Measurements from ENCODE around the gene BHLHE40. TPM values are rescaled to one million over a fixed set of nuclear protein-coding genes. Genes with fewer than 3 reads are reported as not detected.

BHLHE40 gene
- total and polyA plus RNA-seq, 9 donors, result 13.2 to 38.2 (median 24.4) TPM

DNA sequence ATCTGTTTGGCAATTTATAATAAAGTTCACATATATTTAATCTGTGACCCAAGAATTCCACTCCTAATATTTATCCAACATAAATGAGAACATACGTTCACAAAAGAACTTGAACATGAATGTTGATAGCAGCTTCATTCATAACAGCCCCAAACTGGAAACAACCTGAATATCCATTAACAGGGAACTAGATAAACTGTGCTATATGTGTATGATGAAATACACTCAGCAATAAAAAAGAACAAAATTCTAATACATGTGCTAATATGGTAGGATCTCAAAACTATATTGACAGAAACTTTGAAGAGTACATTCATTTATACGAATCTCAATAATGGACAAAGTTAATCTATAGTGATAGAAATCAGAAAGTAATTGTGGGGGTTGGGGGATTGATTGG, 5.1 kb upstream of the BHLHE40 start:
- Histone ChIP-seq H3K27ac (ENCODE audit: low read length) (no peak overlapping the region), H3K27me3 (ENCODE audit: control insufficient read depth, insufficient read depth, low read length) (no peaks in the 10 kb centered on the region), H3K4me1 (ENCODE audit: control insufficient read depth, insufficient read depth, low read length) (peaks cover 18% of the 10 kb centered on the region), H3K9me3 (replicated peaks; ENCODE audit: control insufficient read depth, low read depth, low read length) (no peaks in the 10 kb centered on the region), H3K4me3 (ENCODE audit: low read length) (no peak overlapping the region), H3K36me3 (ENCODE audit: control insufficient read depth, insufficient read depth, low read length) (no peaks in the 10 kb centered on the region)
- no peak for DNase-seq
- WGBS (ENCODE audit: insufficient coverage), result no CpG with 5 or more reads among the region's 2 CpGs

DNA sequence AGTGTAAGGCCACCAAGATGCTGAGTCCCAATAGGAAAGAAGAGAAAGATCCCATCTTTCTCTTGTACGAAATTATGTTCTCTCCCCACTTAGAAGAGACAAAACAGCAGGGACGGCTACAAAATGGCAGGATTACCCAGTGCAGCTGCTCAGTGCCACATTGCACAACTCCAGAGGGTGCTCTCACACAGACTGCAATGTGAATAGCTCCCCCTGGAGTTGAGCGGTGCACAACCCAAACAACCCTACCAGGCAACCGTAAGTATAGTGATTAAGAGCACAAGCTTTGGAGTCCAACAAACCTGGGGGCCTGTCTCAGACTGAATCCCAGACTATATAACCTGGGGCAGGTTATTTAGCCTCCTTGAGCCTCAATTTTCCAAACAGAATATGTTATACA, 3.1 kb upstream of the BHLHE40 start:
- peak; percentile 47 for DNase-seq
- WGBS (ENCODE audit: insufficient coverage), result 86% methylated on average over 1 of the region's 4 CpGs
- no peak overlapping the region for H3K4me3 ChIP-seq (ENCODE audit: low read length)
- peaks cover 10% of the 10 kb centered on the region for H3K27me3 ChIP-seq (ENCODE audit: control insufficient read depth, insufficient read depth, low read length)
- H3K4me1 ChIP-seq (ENCODE audit: control insufficient read depth, insufficient read depth, low read length), result peaks cover 33% of the 10 kb centered on the region
- H3K36me3 ChIP-seq (ENCODE audit: control insufficient read depth, insufficient read depth, low read length), result no peaks in the 10 kb centered on the region
- H3K27ac ChIP-seq (ENCODE audit: low read length), result peak overlapping the region; percentile 99
- H3K9me3 ChIP-seq (replicated peaks; ENCODE audit: control insufficient read depth, low read depth, low read length), result no peaks in the 10 kb centered on the region

DNA sequence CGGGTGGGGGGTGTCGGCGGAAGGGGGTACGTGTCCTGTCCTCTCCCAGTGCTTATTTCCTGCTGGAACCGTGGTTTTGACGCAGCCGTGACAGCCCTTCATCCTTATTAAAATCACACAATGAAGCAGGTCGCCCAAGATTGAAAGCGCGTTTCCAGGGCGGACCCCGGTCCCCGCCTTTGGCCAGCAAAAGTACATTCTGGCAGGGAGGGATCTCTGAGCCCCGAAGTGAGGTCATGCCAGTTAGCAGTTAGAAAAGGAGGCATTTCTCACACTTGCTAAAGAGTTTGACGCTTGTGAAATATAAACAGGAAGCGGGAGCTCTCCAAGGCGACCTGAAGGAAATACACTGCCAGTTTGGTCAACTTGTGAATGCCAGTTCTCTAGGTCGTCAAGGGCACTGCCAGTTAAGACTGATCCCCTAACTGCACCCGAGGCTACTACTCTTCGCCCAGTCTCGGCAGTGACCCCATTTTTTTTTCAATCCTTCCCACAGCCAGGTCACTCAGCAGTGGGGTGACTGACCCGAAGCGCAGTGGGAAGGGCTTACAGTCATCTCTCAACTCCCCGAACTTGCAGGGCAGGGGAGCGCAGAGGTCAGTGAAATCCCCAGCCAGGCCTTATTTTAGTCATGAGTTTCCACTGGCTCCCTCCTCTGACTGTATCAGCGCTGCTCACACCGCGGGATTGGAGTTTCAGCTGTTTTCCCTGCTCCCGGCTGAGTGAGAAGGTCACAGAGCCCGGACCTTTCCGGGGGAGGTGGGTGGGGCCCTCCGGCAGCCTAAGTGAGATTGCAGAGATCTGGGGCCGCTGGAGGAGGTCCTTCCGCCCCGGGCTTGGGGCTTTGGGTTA, 2.0 kb upstream of the BHLHE40 start:
- Histone ChIP-seq H3K9me3 (replicated peaks; ENCODE audit: control insufficient read depth, low read depth, low read length) (no peaks in the 10 kb centered on the region), H3K4me1 (ENCODE audit: control insufficient read depth, insufficient read depth, low read length) (peaks cover 36% of the 10 kb centered on the region), H3K36me3 (ENCODE audit: control insufficient read depth, insufficient read depth, low read length) (no peaks in the 10 kb centered on the region), H3K4me3 (ENCODE audit: low read length) (peak overlapping the region; percentile 96), H3K27me3 (ENCODE audit: control insufficient read depth, insufficient read depth, low read length) (peaks cover 10% of the 10 kb centered on the region), H3K27ac (ENCODE audit: low read length) (peak overlapping the region; percentile 99)
- WGBS (ENCODE audit: insufficient coverage), result 27% methylated on average over 25 of the region's 35 CpGs
- DNase-seq, result peak; percentile 94

DNA sequence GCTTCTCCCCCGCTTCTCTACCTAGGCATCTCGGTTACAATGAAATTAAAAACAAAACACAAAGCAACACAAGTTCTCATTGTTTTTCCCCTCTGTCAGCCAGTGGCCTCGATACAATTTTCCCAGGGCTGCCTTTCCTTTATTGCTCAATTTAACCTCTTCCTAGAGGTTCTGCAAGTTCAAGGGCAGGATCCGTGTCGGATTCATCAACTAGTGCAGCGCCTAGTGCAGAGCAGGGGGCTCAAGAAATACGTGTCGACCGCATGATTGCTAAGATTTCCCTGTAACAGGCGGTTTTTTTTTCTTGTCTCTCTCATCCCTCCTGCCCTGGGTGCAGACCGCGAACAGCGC, 1.4 kb upstream of the BHLHE40 start:
- WGBS (ENCODE audit: insufficient coverage), result 0% methylated on average over 13 of the region's 13 CpGs
- peak overlapping the region; percentile 96 for H3K4me3 ChIP-seq (ENCODE audit: low read length)
- peak overlapping the region; percentile 99 for H3K27ac ChIP-seq (ENCODE audit: low read length)
- peaks cover 3% of the 10 kb centered on the region for H3K36me3 ChIP-seq (ENCODE audit: control insufficient read depth, insufficient read depth, low read length)
- no peak for DNase-seq
- peaks cover 10% of the 10 kb centered on the region for H3K27me3 ChIP-seq (ENCODE audit: control insufficient read depth, insufficient read depth, low read length)
- no peaks in the 10 kb centered on the region for H3K9me3 ChIP-seq (replicated peaks; ENCODE audit: control insufficient read depth, low read depth, low read length)
- peaks cover 38% of the 10 kb centered on the region for H3K4me1 ChIP-seq (ENCODE audit: control insufficient read depth, insufficient read depth, low read length)

GRCh38 chr3:4978204-4978965, 852 bp upstream of the BHLHE40 start:
- under 1% methylated on average over 72 of the region's 76 CpGs for WGBS (ENCODE audit: insufficient coverage)
- Histone ChIP-seq H3K4me1 (ENCODE audit: control insufficient read depth, insufficient read depth, low read length) (peaks cover 44% of the 10 kb centered on the region), H3K27me3 (ENCODE audit: control insufficient read depth, insufficient read depth, low read length) (peaks cover 10% of the 10 kb centered on the region), H3K36me3 (ENCODE audit: control insufficient read depth, insufficient read depth, low read length) (peaks cover 8% of the 10 kb centered on the region), H3K9me3 (replicated peaks; ENCODE audit: control insufficient read depth, low read depth, low read length) (no peaks in the 10 kb centered on the region), H3K4me3 (ENCODE audit: low read length) (peak overlapping the region; percentile 96), H3K27ac (ENCODE audit: low read length) (peak overlapping the region; percentile 99)
- DNase-seq, result peak; percentile 96

DNA sequence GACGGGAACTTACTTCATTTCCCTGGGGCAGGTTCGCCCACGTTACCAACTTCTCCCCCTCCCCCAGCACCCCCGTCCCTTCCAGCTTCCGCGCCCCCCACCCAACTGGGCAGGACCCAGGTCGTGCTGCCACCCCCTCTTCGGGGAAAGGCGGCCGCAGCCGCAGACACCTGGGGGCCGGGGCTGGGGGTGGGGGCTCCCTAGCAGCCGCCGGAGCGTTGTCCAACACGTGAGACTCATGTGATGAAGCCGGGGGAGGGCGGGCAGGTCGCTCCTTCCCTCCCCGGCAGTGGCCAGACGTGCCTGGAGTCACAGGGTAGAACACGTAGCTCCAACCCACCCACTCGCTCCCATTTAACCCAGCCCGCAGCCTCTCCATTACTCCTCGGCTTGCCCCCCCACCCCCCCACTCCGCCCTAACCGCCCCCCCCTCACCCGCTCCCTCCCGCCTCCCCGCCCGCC, 240 bp upstream of the BHLHE40 start:
- peaks cover 10% of the 10 kb centered on the region for H3K27me3 ChIP-seq (ENCODE audit: control insufficient read depth, insufficient read depth, low read length)
- peaks cover 50% of the 10 kb centered on the region for H3K4me1 ChIP-seq (ENCODE audit: control insufficient read depth, insufficient read depth, low read length)
- peak overlapping the region; percentile 99 for H3K27ac ChIP-seq (ENCODE audit: low read length)

GRCh38 chr3:4980229-4981203, 1.3 kb downstream of the BHLHE40 start:
- Histone ChIP-seq H3K4me3 (ENCODE audit: low read length) (peak overlapping the region; percentile 96), H3K9me3 (replicated peaks; ENCODE audit: control insufficient read depth, low read depth, low read length) (no peaks in the 10 kb centered on the region), H3K36me3 (ENCODE audit: control insufficient read depth, insufficient read depth, low read length) (peaks cover 19% of the 10 kb centered on the region), H3K27ac (ENCODE audit: low read length) (peak overlapping the region; percentile 99), H3K27me3 (ENCODE audit: control insufficient read depth, insufficient read depth, low read length) (peaks cover 10% of the 10 kb centered on the region), H3K4me1 (ENCODE audit: control insufficient read depth, insufficient read depth, low read length) (peaks cover 60% of the 10 kb centered on the region)
- 10% methylated on average over 27 of the region's 32 CpGs for WGBS (ENCODE audit: insufficient coverage)
- peak; percentile 92 for DNase-seq

More for the DNA sequence above, 240 bp upstream of the BHLHE40 start:
- peaks cover 14% of the 10 kb centered on the region for H3K36me3 ChIP-seq (ENCODE audit: control insufficient read depth, insufficient read depth, low read length)
- no peaks in the 10 kb centered on the region for H3K9me3 ChIP-seq (replicated peaks; ENCODE audit: control insufficient read depth, low read depth, low read length)
- peak; percentile 97 for DNase-seq
- WGBS (ENCODE audit: insufficient coverage), result 1% methylated on average over 11 of the region's 31 CpGs
- H3K4me3 ChIP-seq (ENCODE audit: low read length), result peak overlapping the region; percentile 96

DNA sequence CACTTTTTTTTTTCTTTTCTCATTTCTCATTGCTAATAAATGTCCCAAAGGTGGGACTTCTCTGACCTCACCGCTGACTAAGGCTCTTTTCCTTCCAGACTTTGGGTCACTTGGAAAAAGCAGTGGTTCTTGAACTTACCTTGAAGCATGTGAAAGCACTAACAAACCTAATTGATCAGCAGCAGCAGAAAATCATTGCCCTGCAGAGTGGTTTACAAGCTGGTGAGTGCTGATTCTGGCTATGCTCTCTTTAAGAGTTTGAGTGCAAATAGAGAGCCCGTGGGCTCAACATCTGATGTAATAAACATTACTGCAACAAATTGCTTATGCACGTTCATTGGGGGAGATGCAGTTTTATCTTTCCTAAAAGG, 2.0 kb downstream of the BHLHE40 start:
- Histone ChIP-seq H3K4me1 (ENCODE audit: control insufficient read depth, insufficient read depth, low read length) (peaks cover 65% of the 10 kb centered on the region), H3K27ac (ENCODE audit: low read length) (peak overlapping the region; percentile 45), H3K9me3 (replicated peaks; ENCODE audit: control insufficient read depth, low read depth, low read length) (no peaks in the 10 kb centered on the region), H3K27me3 (ENCODE audit: control insufficient read depth, insufficient read depth, low read length) (peaks cover 10% of the 10 kb centered on the region), H3K4me3 (ENCODE audit: low read length) (peak overlapping the region; percentile 96), H3K36me3 (ENCODE audit: control insufficient read depth, insufficient read depth, low read length) (peaks cover 19% of the 10 kb centered on the region)
- DNase-seq, result peak; percentile 32
- 40% methylated on average over 1 of the region's 3 CpGs for WGBS (ENCODE audit: insufficient coverage)

DNA sequence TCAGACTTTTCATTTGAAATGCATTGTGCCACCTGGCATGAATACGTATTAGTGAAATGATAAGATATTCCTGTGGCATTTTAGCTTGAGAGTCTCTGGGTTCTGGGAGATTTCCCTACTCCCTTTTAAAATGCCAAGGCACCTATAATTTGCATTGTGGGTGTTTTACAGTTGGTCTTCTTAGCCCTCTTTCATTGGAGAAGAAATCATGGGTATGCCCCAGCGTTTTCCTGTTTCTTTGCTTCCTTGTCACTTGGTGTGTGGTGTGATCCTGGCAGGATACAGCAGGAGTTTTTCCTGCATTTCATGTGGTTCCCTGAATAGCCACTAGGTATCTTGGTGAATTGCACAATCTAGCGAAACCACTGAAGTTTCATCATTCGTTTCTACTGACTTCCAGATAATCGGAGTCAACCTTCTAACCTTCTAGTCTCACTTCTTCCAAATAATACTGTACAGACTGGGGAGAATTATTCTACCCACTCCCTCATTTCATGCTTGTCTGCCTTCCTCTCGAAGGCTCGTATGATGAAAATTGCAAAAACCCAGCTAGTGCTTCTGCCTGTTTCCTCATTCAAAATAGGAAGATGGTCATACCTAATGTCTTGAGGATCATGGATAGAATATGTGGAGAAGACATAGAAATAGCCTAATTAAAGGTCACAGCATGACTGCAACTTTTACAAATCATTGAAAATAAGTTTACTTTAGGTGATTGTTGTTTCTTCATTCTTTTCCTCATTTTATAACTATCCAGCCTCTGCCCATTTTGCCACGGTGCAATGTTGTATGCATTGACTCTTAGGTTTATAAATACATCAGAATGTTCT, 2.6 kb downstream of the BHLHE40 start:
- Histone ChIP-seq H3K4me3 (ENCODE audit: low read length) (peak overlapping the region; percentile 96), H3K9me3 (replicated peaks; ENCODE audit: control insufficient read depth, low read depth, low read length) (no peaks in the 10 kb centered on the region), H3K4me1 (ENCODE audit: control insufficient read depth, insufficient read depth, low read length) (peaks cover 66% of the 10 kb centered on the region), H3K36me3 (ENCODE audit: control insufficient read depth, insufficient read depth, low read length) (peaks cover 19% of the 10 kb centered on the region), H3K27me3 (ENCODE audit: control insufficient read depth, insufficient read depth, low read length) (peaks cover 10% of the 10 kb centered on the region), H3K27ac (ENCODE audit: low read length) (peak overlapping the region; percentile 45)
- WGBS (ENCODE audit: insufficient coverage), result 49% methylated on average over 3 of the region's 8 CpGs
- DNase-seq, result peak; percentile 52
